Measurements from ENCODE around the gene CYP8B1.

GRCh38 chr3:42874749-42875148, 930 bp downstream of the CYP8B1 start:
- TF ChIP-seq CTCF (IDR thresholded peaks at IDR 0.05) = no peak
- no peak for TF ChIP-seq POLR2A (IDR thresholded peaks at IDR 0.05)
